Mesenteric fat pad (tissue), 1 donor: ENCODE data around the gene RRP1B. TPM values are rescaled to one million over a fixed set of nuclear protein-coding genes. Genes with fewer than 3 reads are reported as not detected.
A peak's percentile ranks its signal among the peaks of the same experiment; 100 is the strongest.
"Not testable (repeated sequence)": the region's sequence is repeated elsewhere in the genome, so short reads cannot be mapped to it uniquely, and the experiment has no call there.

Experiments used
- DNase-seq: peaks from one replicate; pipeline ENCODE4 v3.0.0-alpha.2; 2020; ENCODE audit warnings: low spot score
- long read RNA-seq: library from polyadenylated mRNA; unstranded; transcript quantifications from one replicate; pipeline ENCODE4 v2.0.0, GENCODE V29; 2020
- total RNA-seq: library from RNA; stranded (reverse); fragmentation: NEBNext Ultra II Directional; extraction: Animal tissue kit (Norgen Biotek cat#: 25700); gene quantifications from one replicate; pipeline ENCODE4 v1.2.1, GENCODE V29; 2021
- donor health status: DM: yes; HTN: yes; CAD: no.

Gene RRP1B, protein sequence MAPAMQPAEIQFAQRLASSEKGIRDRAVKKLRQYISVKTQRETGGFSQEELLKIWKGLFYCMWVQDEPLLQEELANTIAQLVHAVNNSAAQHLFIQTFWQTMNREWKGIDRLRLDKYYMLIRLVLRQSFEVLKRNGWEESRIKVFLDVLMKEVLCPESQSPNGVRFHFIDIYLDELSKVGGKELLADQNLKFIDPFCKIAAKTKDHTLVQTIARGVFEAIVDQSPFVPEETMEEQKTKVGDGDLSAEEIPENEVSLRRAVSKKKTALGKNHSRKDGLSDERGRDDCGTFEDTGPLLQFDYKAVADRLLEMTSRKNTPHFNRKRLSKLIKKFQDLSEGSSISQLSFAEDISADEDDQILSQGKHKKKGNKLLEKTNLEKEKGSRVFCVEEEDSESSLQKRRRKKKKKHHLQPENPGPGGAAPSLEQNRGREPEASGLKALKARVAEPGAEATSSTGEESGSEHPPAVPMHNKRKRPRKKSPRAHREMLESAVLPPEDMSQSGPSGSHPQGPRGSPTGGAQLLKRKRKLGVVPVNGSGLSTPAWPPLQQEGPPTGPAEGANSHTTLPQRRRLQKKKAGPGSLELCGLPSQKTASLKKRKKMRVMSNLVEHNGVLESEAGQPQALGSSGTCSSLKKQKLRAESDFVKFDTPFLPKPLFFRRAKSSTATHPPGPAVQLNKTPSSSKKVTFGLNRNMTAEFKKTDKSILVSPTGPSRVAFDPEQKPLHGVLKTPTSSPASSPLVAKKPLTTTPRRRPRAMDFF
- 24.3 TPM for total RNA-seq
- long read RNA-seq, partial matches to known transcripts = 3 of 29 reads
- long read RNA-seq, other reads (novel, unspliced or antisense) = 26 of 29 reads

DNA sequence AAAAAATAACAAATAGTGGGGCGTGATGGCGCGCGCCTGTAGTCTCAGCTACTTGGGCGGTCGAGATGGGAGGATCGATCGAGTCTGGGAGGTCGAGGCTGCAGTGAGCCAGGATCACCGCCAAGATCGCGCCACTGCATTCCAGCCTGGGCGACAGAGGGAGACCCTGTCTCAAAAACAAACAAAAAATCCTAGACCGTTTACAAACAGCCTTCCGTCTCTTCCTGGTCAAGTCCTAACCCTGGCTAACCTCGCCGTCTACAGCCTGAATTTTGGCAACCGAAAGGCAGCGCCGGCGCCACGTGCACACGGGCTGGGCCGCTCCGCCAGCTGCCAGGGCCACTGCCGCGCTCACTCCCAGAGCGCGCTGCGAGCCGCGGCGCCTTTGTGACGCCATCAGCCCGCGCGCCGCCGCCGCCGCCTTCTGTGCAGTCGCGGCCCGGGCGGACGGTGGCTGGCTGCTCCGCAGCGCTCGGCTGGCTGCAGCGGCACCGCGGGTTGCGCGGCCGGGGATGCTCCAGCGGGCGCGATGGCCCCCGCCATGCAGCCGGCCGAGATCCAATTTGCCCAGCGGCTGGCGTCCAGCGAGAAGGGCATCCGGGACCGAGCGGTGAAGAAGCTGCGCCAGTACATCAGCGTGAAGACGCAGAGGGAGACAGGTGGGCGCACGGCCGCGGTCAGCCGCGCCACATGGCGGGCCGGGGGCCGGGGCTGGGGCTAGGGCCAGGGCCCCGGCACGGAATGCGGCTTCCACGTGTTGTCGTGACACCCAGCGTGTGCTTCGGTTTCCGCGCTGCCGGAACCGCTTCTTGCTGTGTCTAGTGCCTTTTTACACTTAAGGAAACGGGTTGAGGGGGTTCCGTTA, at the start of gene RRP1B, which contains the start of gene HSF2BP:
Gene RRP1B (plus strand): TSS at position 425 of the 865 bp plus-strand sequence. CDS start 105 bp downstream, at position 530.
Gene HSF2BP (minus strand): TSS at position 353 of the 865 bp plus-strand sequence. CDS start 1,392 bp downstream, outside the sequence.
- DNase-seq = peak; percentile 93

DNA sequence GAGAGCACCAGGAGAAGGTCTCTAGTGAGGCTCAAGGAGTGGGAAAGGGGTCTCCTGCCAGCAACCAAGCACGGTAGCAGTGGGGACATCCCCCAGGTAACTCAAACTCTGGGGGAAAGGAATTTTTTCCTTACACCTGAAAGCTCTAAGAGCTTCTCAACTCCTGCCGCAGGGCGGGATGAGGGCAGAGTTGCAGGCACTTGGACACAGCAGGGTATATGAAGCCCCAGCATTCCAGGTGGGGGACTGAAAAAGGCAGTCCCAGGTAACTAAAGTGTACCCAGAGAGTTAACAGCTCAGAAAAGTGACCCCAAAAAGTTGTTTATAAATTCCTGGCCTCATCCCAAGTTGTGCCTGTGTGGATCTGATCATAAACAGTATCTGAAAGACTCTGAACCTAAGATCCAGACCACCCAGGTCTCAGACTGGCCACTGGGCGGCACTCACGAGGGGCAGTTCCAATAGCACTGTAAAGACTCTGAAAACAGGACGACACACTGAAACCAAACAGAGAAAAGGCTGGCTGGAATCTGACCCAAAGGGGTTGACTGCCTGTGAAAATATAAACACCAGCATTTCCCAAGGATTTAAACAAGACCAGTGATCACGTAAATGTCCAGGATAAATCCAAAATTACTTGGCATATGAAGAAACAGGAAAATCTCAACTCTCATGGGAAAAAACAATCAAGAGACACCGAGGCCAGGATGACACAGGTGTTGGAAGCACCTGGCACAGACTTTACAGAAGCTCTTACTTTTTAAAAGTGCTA, 47.6 kb upstream of the RRP1B start:
- no peak for DNase-seq

GRCh38 chr21:43613755-43614638, 45.4 kb upstream of the RRP1B start:
- DNase-seq = no peak

DNA sequence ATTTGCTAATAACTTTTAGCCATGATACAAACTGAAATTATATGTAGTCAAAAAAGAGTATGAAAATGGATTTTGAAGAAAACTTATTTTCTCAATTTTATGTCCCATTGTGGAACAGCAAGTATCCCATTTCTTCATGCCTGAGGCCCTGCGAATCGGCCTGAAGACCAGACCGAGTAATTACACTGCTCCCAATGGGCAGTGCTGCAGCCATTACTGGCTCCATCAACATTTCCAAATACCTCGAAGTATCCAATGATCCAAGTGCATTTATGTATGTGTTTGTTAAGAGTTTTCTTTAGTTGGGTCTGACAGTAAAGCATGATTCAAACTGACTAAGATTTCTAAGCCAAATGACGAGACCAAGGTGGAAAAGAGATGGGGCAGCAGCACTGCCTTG, 44.5 kb upstream of the RRP1B start:
- no peak for DNase-seq

DNA sequence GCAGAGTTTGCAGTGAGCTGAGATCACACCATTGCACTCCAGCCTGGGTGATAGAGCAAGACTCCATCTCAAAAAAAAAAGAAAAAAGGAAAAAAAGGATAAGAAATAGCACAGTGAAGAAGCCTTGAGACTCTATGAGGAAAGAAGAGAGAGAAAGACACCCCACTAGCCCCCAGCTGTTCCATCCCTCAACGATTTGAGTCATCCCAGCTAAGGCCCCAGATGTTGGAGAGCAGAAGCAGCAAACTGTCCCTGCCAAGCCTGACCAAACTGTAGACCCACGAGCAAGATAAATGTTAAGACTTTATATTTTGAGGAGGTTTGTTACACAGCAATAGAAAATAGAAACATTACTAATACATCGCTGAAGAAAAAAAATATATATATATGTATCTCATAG, 42.5 kb upstream of the RRP1B start:
- not testable (repeated sequence) for DNase-seq

GRCh38 chr21:43618940-43619339, 40.4 kb upstream of the RRP1B start:
- no peak for DNase-seq

- DNase-seq = no peak
These were observed 40.0 kb upstream of the RRP1B start for GRCh38 chr21:43619344-43619743.

- no peak for DNase-seq
These were observed 39.5 kb upstream of the RRP1B start for GRCh38 chr21:43619856-43620255.

- DNase-seq = no peak
These were observed 36.6 kb upstream of the RRP1B start for GRCh38 chr21:43622796-43623195.

- DNase-seq = no peak
These were observed 35.8 kb upstream of the RRP1B start for GRCh38 chr21:43623588-43623987.

DNA sequence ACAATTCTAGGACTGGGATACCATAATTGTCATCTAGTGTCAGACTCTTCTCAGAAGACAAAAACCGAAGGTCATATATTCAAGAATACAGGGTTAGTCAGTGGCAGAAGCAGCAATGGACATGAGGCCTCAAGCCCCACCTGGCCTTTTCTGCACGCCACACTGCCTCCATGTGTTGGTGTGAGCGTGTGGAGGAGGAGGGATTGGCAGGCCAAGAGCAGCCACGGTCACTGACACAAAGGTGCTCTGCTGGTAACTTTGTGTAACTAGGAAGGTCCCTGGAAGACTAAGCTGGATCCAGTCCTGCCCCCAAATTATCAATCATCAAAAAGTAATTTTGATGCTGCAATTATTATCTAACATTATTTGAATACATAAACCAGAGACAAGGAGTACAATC, 35.0 kb upstream of the RRP1B start:
- no peak for DNase-seq

DNA sequence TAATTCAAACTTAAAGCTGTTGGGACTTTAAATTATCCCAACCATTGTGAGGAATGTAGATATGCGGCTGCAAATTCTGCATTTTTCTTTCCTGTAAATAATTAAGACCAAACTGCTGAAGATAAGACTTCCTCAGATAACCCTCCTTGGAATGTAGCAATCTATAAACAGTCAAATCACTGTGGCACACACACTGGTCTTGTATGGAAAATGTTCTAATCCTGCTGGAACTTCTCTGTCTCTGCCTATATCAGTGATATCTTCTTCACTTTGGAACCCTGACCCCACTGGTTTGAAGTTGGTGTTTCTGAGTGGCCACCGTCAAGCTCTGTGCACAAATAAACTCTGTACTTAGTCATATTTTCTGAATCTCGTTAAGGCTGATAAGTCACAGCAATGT, 33.0 kb upstream of the RRP1B start:
- no peak for DNase-seq

DNA sequence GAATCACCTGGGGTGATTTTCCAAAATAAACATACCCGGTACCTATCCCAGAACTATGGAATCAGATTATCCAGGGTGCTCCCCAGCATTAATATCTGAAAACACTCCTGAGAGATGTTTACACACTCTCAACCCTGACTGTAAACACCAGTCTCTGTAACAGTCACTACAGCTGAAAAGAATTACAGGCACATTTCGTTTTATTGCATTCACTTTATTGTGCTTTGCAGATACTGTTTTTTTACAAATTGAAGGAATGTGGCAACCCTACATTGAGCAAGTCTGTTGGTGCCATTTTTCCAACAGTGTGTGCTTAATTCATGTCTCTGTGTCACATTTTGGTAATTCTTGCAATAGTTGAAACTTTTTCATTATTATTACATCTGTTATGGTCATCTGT, 31.8 kb upstream of the RRP1B start:
- DNase-seq = no peak

DNA sequence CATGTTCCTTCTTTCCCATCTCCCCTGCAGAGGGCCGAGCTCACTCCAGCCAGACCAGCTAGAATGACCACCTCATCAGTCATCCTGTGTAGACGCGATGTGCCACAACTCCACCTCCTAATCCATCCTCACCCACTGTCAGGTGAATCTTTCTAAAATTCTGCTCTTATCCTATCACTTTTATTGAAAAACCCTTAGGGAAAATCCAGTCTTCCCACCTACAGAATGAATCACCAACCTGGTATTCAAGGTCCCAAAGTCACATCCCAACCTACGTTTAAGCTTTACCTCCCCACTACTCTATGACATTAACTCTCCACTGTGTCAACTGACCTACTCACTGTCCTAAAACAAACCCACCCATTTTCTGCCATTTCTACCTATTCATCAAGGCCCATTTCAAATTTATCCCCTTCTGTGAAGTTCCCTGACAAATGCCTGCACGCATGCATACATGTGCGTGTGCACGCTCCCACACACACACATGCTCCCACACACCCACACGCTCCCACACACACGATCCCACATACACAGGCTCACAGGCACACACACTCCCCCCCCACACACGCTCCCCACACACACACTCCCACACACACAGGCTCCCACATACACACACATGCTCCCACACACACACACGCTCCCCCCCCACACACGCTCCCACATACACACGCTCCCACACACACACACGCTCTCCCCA, 27.8 kb upstream of the RRP1B start:
- DNase-seq = no peak

GRCh38 chr21:43632373-43632905, 26.9 kb upstream of the RRP1B start:
- DNase-seq = no peak

DNA sequence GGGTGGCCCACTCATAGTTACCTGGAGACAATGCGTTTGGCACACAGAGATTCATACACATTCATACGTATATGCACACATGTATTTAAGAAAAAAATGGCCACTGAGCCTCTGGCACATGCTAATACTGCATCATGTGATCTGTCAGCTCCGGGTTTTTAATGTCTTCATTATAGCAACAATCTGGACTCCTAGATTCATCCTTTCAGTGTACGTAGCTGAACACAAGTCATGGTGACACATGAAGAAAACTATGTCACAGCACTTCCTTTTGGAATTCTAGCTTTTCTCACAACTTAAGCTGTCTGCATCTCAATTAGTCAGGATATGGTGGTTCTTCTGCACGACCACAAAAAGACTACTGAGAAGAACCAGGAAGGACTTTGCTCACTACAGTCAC, 24.7 kb upstream of the RRP1B start:
- DNase-seq = no peak

DNA sequence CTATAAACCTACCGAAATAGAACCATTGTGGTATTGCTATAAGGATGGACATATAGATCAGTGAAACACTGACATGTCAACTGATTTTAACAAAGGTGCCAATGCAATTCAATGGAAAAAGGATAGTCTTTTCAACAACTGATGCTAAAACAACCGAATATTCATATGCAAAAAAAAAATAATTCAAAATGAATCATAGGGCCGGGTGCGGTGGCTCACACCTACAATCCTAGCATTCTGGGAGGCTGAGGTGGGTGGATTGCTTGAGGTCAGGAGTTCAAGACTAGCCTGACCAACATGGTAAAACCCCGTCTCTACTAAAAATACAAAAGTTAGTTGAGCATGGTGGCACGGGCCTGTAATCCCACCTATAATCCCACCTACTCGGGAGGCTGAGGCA, 23.9 kb upstream of the RRP1B start:
- no peak for DNase-seq

DNA sequence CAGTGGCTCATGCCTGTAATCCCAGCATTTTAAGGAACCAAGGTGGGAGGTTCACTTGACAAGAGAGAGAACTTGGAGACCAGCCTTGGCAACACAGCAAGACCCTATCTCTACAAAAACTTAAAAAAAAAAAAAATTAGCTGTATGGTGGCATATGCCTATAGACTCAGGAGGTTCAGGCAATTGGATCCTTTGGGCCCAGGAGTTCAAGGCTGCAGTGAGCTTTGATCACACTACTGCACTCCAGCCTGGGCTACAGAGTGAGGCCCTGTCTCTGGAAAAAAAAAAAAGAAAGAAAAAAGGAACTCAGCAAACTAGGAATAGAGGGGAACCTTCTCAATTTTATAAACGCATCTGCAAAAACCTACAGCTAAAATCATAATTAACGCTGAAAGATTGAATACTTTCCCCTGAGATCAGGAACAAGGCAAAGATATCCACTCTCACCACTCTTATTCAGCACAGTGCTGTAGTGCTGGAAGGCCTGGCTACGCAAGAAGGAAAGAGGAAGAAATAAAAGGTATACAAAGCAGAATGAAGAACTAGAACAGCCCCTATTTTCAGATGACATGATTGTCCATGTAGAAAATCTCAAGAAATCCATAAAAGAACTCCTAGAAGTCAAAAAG, 21.7 kb upstream of the RRP1B start:
- no peak for DNase-seq
